Activated T-cell treated with anti-CD3 and anti-CD28 coated beads, Interleukin-2, amount 50 U/mL, for 24 hours (primary cell): ENCODE data around the gene PRR23C.

Experiments
- DNase-seq: peaks from one replicate; pipeline ENCODE4 v3.0.0-alpha.2; 2020
- H3K27ac Mint-ChIP-seq: 2 replicates; pipeline ENCODE4 v1.8.0; 2020; ENCODE audit warnings: mild to moderate bottlenecking, mixed read lengths
- H3K27me3 Mint-ChIP-seq: 2 replicates; pipeline ENCODE4 v1.8.0; 2020; ENCODE audit warnings: mixed read lengths
- H3K36me3 Mint-ChIP-seq: 2 replicates; pipeline ENCODE4 v1.8.0; 2020; ENCODE audit warnings: low read depth, mixed read lengths
- H3K4me1 Mint-ChIP-seq: 2 replicates; pipeline ENCODE4 v1.8.0; 2020; ENCODE audit warnings: low read depth, mixed read lengths
- H3K4me3 Mint-ChIP-seq: 2 replicates; pipeline ENCODE4 v1.8.0; 2020; ENCODE audit warnings: mild to moderate bottlenecking, moderate library complexity, mixed read lengths
- H3K9me3 Mint-ChIP-seq: 2 replicates; pipeline ENCODE4 v1.8.0; 2020; ENCODE audit warnings: mixed read lengths

PRR23C gene

DNA sequence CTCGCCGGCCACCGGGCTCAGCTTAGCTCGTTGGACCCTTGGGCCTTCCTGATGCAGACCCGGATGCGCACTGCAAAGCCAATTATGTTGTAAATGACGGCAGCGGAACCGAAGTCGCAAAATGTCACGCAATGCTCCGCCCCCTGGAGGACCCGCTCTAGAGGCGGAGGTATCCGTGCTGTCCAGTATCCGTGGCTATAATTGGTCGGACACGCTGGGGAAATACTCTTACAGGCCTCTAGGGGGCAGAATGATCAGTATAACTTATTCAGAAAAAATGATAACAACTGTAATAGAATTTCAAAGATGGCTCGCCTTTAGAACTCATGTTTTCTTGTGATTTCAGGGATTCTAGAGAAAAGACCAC lies 23.8 kb downstream of the PRR23C start, which contains the start of gene PRR23B:
TSS of gene PRR23B (minus strand) at position 59 of the 367 bp plus-strand sequence. CDS start 265 bp downstream, outside the sequence.
- H3K27me3 Mint-ChIP-seq = peaks cover 3% of the 10 kb centered on the region
- H3K27ac Mint-ChIP-seq = no peak within 1 kb of the TSS
- no peaks in the 10 kb centered on the region for H3K36me3 Mint-ChIP-seq
- no peak for DNase-seq
- H3K4me3 Mint-ChIP-seq = no peak within 1 kb of the TSS
- H3K4me1 Mint-ChIP-seq = no peaks in the 10 kb centered on the region
- peaks cover 6% of the 10 kb centered on the region for H3K9me3 Mint-ChIP-seq

DNA sequence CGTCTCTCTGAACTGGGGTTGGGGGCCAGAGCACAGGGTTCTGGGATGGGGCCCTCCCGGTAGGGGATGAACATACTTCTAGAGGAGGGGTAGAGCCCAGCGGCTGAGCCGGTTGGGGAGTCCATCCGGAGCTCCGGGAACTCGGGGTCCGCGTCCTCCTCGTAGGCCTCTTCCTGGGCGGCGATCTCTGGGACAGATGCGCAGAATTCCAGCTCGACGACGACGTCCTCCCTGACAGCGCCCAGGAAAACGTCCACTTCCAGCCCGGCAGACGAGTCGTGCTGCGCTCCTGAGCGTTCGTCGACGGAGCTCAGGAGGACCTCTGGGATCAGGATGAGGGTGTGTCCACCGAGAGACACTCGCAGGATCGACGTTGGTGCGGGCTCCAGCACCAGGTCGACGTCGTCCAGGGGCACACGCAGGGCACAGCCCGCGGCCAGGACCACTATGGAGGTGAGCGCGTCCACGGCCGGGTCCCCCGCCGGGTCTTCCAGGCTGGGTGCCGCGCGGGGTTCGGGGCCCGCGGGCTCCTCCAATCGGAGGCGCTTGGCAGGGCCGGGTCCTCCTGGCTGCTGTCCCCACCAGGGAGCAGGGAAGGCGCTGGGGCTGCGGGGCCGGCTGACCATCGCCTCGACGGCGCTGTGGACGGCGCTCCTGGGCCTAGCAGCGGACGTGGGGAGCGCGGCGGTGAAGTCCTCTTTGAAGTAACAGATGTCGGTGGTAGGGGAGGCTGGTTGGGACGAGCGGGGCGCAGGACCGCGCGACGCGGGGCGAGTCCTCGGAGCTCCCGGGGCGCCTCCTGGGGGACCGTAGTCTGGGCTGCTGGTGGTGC lies 24.4 kb downstream of the PRR23C start:
- no peak overlapping the region for H3K27ac Mint-ChIP-seq
- no peaks in the 10 kb centered on the region for H3K36me3 Mint-ChIP-seq
- H3K4me1 Mint-ChIP-seq = no peaks in the 10 kb centered on the region

DNA sequence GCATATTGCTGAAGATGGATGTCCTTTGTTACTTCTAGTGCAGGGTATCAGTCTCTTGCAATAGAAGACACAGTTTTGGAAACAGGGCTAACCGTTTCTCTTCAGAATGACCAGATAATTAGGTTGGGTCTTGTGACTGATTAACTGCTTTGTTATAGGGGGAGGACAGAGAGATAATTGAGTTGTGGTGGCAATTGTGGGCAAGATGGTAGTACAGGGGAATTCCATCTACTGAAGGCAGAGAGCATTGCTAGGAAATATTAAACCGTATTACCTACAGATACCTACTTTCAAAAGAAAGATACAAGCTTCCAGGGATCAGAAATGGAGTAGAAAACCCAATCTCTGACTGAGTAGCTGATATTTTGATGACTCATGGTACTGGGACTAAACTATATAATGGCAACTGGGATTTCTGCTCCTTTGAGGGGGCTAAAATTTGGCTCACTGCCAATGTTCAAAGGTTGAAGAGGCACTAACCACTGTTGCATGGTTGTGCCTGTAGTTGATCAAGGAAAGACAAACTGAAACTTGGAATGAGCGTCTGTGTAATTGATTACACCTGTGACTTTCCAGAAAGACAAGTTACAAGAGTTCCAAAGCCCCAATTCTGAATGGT lies 28.2 kb downstream of the PRR23C start:
- H3K27me3 Mint-ChIP-seq = peaks cover 11% of the 10 kb centered on the region
- H3K4me3 Mint-ChIP-seq = no peak overlapping the region
- H3K27ac Mint-ChIP-seq = no peak overlapping the region
- DNase-seq = no peak
- H3K9me3 Mint-ChIP-seq = peaks cover 20% of the 10 kb centered on the region
- H3K36me3 Mint-ChIP-seq = no peaks in the 10 kb centered on the region
- no peaks in the 10 kb centered on the region for H3K4me1 Mint-ChIP-seq

More for the DNA sequence above, 24.4 kb downstream of the PRR23C start:
- Mint-ChIP-seq H3K9me3 (peaks cover 6% of the 10 kb centered on the region), H3K4me3 (no peak overlapping the region), H3K27me3 (peaks cover 6% of the 10 kb centered on the region)
- DNase-seq = no peak

DNA sequence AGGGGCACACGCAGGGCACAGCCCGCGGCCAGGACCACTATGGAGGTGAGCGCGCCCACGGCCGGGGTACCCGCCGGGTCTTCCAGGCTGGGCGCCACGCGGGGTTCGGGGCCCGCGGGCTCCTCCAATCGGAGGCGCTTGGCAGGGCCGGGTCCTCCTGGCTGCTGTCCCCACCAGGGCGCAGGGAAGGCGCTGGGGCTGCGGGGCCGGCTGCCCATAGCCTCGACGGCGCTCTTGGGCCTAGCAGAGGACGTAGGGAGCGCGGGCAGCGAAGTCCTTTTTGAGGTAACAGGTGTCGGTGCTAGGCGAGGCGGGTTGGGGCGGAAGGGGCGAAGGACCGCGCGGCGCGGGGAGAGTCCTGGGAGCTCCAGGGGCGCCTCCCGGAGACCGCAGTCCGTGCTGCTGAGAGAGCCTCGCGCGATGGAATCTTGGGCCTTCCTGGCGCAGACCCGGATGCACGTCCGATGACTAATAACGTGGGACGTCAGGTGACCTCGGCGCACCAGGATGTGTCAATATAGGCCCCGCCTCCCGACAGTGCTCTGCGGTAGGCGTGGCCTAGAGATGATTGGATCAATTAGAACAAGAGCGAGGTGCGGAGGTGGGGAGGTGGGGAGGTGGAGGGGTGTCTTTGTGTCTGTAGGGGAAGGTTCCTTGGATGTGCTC lies 38.5 kb downstream of the PRR23C start, which contains the start of gene PRR23A:
TSS of gene PRR23A (minus strand) at position 218 of the 666 bp plus-strand sequence. CDS start at position 218, 0 bp downstream.
- Mint-ChIP-seq H3K4me3 (no peak within 1 kb of the TSS), H3K4me1 (no peaks in the 10 kb centered on the region), H3K27me3 (peaks cover 8% of the 10 kb centered on the region), H3K9me3 (peaks cover 18% of the 10 kb centered on the region), H3K27ac (no peak within 1 kb of the TSS), H3K36me3 (no peaks in the 10 kb centered on the region)
- DNase-seq = no peak

DNA sequence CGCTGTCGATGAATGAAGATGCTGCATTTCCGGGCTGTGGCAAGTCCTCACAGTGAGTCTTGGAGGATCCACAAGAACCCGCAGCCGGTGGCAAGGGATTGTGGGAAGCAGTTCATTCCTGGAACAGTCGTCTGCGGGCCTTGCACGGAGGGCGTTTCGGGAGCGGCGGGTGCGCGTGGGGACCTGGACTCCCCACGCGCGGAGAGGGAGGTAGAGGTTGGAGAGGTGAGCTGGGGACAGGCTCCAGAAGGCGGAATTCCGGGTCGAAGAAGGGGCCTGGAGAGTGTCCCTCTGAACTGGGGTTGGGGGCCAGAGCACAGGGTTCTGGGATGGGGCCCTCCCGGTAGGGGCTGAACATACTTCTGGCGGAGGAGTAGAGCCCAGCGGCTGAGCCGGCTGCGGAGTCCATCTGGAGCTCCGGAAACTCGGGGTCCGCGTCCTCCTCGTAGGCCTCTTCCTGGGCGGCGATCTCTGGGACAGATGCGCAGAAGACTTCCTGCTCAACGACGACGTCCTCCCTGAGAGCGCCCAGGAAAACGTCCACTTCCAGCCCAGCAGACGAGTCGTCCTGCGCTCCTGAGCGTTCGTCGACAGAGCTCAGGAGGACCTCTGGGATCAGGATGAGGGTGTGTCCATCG lies 39.2 kb downstream of the PRR23C start:
- Mint-ChIP-seq H3K4me1 (no peaks in the 10 kb centered on the region), H3K36me3 (no peaks in the 10 kb centered on the region), H3K27me3 (peaks cover 11% of the 10 kb centered on the region), H3K27ac (no peak overlapping the region), H3K4me3 (no peak overlapping the region), H3K9me3 (peaks cover 21% of the 10 kb centered on the region)
- DNase-seq = no peak

DNA sequence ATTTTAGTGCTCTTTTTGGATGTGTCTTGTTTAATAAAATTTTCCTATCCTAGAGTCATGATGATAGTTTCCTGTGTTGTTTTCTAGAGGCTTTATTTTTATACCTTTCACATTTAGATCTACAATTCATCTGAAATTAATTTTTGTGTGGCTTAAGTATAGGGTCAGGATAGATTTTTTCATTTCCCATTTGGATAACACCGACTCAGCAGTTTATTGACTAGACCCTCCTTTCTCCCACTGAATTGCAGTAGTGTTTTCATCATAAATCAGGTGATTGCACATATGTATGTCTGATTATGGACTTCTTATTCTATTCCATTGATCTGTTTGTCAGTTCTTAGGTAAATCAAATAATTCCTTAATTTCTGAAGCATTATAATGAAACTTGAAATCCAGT lies 49.0 kb downstream of the PRR23C start:
- Mint-ChIP-seq H3K27me3 (peaks cover 23% of the 10 kb centered on the region), H3K27ac (no peak overlapping the region), H3K4me3 (no peak overlapping the region), H3K9me3 (no peaks in the 10 kb centered on the region), H3K36me3 (no peaks in the 10 kb centered on the region), H3K4me1 (no peaks in the 10 kb centered on the region)
- no peak for DNase-seq
